DMS153 treated with DMSO at 0.1 percent for 48 hours (cell line): ENCODE data around the gene EPHA4.

Experiments
- DNase-seq: peaks from one replicate; lab custom pipeline; 2025; ENCODE audit not compliant: unreplicated experiment; lab: John Stamatoyannopoulos, UW

EPHA4 gene

GRCh38 chr2:221410487-221410886 is 161.6 kb downstream of the EPHA4 start:
- DNase-seq, result no peak

- no peak for DNase-seq
Observed at GRCh38 chr2:221407765-221408164, 164.3 kb downstream of the EPHA4 start.

GRCh38 chr2:221405521-221405920 is 166.6 kb downstream of the EPHA4 start:
- DNase-seq, result no peak

- DNase-seq, result no peak
Observed at GRCh38 chr2:221402072-221402471, 170.0 kb downstream of the EPHA4 start.

- DNase-seq, result no peak
Observed at GRCh38 chr2:221400411-221400810, 171.7 kb downstream of the EPHA4 start.

GRCh38 chr2:221399183-221399582 is 172.9 kb downstream of the EPHA4 start:
- DNase-seq, result no peak

- DNase-seq, result peak; percentile 28
Observed at GRCh38 chr2:221397187-221397586, 174.9 kb downstream of the EPHA4 start.

- no peak for DNase-seq
Observed at GRCh38 chr2:221392228-221392881, 179.7 kb downstream of the EPHA4 start.

- no peak for DNase-seq
Observed at GRCh38 chr2:221390878-221391277, 181.2 kb downstream of the EPHA4 start.

GRCh38 chr2:221389904-221390303 is 182.2 kb downstream of the EPHA4 start:
- no peak for DNase-seq

- no peak for DNase-seq
Observed at GRCh38 chr2:221389421-221389820, 182.7 kb downstream of the EPHA4 start.

- DNase-seq, result no peak
Observed at GRCh38 chr2:221388891-221389290, 183.2 kb downstream of the EPHA4 start.

GRCh38 chr2:221385716-221386115 is 186.4 kb downstream of the EPHA4 start:
- no peak for DNase-seq

- no peak for DNase-seq
Observed at GRCh38 chr2:221381928-221382488, 190.1 kb downstream of the EPHA4 start.

GRCh38 chr2:221380686-221381085 is 191.4 kb downstream of the EPHA4 start:
- DNase-seq, result no peak

GRCh38 chr2:221380062-221380461 is 192.0 kb downstream of the EPHA4 start:
- DNase-seq, result no peak

- DNase-seq, result no peak
Observed at GRCh38 chr2:221377597-221377996, 194.5 kb downstream of the EPHA4 start.

GRCh38 chr2:221377066-221377465 is 195.0 kb downstream of the EPHA4 start:
- DNase-seq, result no peak

GRCh38 chr2:221374234-221374633 is 197.9 kb downstream of the EPHA4 start:
- DNase-seq, result no peak

GRCh38 chr2:221372907-221373306 is 199.2 kb downstream of the EPHA4 start:
- no peak for DNase-seq

- no peak for DNase-seq
Observed at GRCh38 chr2:221372159-221372884, 199.8 kb downstream of the EPHA4 start.

- no peak for DNase-seq
Observed at GRCh38 chr2:221371347-221371746, 200.8 kb downstream of the EPHA4 start.
